Fibroblast of lung (primary cell): Measurements from ENCODE around the gene TNRC18.

Experiments used
- CTCF ChIP-seq, 2 donors: IDR thresholded peaks in 1 of 2; conservative IDR thresholded peaks in 1 of 2; 1 replicate in 1 of 2; 2 replicates in 1 of 2; pipeline ENCODE4 v1.5.1; 2011 to 2012; ENCODE audit warnings: low read length in 2 of 2, control low read depth in 1 of 2, inconsistent platforms in 1 of 2, low read depth in 1 of 2, mild to moderate bottlenecking in 1 of 2
- EZH2 ChIP-seq: IDR thresholded peaks from 2 replicates; pipeline ENCODE4 v1.5.1; 2012; ENCODE audit warnings: low read length, control low read depth, mild to moderate bottlenecking; ENCODE audit errors: missing control alignments

DNA sequence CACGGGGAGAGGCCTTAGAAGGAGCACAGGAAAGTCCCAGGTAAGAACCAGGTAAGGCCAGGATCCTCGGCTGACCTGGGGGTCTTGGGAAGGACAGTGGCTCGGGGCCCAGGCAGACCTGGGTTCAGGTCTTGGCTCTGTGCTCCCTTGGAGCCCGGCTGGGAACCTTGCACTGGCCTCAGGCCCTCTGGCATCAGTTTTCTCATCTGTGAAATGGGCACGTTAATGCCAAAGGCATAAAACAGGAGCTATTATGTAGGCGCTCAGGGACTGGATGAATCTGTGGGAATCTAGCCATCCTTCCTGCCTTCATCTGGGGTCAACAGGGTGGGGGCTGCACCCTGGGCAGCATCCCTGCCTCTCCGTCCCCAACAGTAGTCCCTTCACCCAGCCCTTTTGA lies 149.2 kb downstream of the TNRC18 start:
- TF ChIP-seq CTCF (conservative IDR thresholded peaks at IDR 0.05 in 1 of 2, IDR thresholded peaks at IDR 0.05 in 1 of 2; ENCODE audit: low read depth in 1 of 2, low read length in 2 of 2) (no peak), EZH2 (no peak)
